ENCODE results near the gene HTR4.
"Not testable (repeated sequence)": the region's sequence is repeated elsewhere in the genome, so short reads cannot be mapped to it uniquely, and the experiment has no call there.

HTR4 gene, protein sequence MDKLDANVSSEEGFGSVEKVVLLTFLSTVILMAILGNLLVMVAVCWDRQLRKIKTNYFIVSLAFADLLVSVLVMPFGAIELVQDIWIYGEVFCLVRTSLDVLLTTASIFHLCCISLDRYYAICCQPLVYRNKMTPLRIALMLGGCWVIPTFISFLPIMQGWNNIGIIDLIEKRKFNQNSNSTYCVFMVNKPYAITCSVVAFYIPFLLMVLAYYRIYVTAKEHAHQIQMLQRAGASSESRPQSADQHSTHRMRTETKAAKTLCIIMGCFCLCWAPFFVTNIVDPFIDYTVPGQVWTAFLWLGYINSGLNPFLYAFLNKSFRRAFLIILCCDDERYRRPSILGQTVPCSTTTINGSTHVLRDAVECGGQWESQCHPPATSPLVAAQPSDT

DNA sequence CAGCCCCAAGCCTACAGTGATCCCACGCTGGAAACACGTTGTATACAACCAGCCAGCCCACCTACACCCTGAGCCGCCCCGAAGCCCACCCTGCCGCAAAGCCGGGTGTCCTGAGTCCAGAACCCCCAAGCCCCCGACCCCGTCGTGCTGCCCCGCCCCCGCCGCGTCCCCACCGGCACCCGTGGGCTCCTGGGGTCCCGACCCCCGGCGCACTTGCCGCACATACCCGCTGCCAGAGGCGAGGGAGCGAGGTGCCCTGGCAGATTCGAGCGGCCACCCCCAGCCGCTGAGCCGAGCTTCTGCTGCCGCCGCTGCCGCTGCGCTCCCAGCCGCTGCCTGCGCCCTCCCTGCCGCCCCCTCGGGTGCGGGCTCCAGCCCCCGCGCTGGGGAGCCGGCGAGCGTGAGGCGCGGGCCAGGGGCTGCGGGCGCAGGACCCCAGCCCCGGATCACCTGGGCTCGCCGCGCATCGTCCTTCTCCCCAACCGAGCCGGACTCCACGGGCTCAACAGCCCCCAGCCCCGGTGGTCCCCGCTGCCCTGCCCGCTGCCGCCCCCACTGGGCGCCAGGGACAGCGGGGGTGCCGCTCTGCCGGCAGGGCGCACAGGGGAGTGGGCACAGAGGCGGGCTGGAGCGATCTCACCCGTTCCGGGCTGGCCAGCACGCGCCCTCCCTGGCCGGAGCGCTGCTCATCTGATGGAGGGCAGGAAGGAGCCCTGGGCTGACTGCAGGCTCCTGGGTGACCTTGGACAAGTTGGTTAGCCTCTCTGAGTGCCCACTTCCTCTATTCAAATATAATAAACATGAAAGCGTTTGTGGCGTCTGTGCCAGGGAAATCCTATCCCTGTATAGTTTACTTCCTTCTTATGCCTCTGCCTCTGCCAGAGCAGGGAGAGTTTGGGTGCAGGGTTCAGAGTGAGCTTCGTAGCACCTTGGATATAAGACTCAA is at the start of gene HTR4:
TSS of gene HTR4 (minus strand) at position 692 of the 946 bp plus-strand sequence. CDS start 17,513 bp downstream, outside the sequence.
- no peak for DNase-seq

- DNase-seq = no peak
Measured at GRCh38 chr5:148702019-148702596, 47.8 kb upstream of the HTR4 start.

- DNase-seq = no peak
Measured at GRCh38 chr5:148699028-148699427, 44.7 kb upstream of the HTR4 start.

- no peak for DNase-seq
Measured at GRCh38 chr5:148697809-148698196, 43.5 kb upstream of the HTR4 start.

DNA sequence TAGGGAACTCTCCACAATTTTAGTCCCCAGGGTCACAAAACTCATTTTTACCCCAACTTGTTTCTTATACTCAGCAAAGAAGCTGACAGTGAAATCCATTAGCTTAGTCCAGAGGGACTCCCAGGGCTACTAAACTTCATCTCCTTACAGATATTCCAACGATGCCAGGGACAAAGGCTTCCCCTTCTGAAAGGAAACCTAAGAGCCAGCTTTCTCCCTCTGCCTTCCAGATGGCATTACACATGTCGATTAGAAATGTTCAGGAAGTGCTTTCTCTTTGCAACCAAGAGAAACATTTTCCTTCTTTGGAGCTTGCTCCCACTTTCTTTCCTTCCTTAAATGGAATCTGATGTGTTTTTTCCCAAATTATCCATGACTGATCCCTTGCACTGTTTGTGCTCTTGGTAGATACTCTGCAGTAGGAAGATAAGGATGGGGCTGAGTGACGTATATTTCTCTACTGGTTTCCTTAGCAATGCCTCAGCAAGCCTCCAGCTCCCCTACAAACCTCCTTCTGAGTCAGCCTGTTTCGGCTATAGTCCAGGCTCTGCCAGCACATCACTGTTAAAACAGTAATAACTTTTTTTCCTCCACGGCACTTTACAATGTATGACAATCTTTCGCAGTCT is 43.0 kb upstream of the HTR4 start:
- no peak for DNase-seq

DNA sequence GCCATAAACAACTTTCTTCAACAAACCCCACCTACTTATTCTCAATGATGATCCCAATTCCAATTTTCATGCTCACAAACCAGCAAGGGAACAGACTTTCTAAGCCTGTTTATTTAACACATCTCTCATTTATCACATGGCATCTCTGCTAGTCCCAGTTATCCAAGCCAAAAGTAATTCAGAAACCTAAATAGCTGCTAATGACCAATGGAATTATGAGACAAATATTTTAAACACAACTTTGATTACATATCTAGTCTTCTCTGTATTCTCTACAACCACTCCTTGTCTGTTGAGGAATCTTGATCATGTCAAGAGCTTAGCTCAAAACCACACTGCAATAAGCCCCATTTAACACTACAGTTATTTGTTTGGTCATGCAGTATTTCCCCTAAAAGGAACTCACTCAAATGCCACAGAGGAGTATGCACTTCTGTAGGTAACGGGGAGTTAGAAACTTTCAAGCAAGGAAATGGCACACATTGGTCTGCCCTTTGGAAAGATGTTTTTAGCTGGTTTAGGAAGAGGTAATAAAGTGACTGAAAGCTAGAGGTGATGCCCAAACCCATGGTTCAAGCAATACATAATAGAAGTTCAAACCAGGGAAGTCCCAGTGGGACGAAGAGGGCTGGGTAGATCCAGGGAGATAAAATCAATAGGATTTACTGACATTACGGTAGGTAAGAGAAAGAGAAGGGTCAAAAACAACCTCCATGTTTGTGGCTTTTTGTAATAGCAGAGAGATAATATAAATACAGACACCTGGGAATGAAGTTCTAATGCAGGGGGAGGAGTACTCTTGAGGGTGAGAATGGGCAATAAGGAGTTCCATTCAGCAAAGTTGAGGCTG is 42.1 kb upstream of the HTR4 start:
- DNase-seq = no peak

GRCh38 chr5:148690945-148691344 is 36.6 kb upstream of the HTR4 start:
- DNase-seq = no peak

DNA sequence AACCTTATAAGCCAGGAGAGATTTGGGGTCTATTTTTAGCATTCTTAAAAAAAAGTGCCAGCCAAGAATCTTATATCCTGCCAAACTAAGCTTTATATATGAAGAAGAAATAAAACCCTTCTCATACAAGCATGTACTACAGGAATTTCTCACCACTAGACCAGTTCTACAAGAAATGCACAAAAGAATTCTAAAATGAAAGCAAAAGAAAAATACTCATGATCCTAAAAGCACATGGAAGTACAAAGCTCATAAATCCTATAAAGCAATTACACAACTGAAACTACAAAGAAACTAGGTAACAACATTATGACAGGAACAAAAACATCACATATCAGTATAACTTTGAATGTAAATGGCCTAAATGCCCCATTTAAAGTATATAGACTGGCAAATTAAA is 34.5 kb upstream of the HTR4 start:
- DNase-seq = no peak

DNA sequence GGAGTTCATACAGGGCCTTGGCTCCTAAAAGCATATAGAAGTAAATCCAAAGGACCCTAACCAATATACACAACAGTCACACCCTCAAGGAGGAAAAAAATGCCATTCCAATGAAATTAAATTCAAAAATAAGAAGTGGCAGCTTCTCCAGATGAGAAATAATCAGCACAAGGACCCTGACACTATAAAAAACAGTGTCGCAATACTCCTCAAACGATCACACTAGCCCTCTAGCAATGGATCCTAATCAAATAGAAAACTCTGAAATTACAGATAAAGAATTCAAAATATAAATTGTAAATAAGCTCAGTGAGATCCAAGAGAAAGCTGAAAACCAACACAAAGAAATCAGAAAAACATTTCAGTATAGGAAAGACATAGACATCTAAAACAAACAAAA is 33.5 kb upstream of the HTR4 start:
- DNase-seq = no peak

- no peak for DNase-seq
Measured at GRCh38 chr5:148687427-148687826, 33.1 kb upstream of the HTR4 start.

DNA sequence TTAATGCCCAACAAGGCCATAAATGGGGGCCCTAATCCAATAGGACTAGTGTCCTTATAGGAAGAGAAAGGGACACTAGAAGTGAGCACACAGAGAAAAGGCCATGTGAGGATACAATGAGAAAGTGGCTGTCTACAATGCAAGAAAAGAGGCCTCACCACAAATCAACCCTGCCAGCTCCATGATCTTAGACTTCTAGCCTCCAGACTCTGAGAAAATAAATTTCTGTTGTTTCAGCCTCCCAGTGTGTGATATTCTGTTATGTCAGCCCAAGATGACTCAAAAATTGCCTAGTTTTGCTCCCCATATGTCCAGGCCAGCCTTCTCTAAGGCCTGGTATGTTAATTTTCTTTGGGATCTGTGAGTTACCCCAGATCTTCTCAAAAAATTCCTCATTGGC is 32.3 kb upstream of the HTR4 start:
- no peak for DNase-seq

GRCh38 chr5:148685520-148686134 is 31.3 kb upstream of the HTR4 start:
- no peak for DNase-seq

DNA sequence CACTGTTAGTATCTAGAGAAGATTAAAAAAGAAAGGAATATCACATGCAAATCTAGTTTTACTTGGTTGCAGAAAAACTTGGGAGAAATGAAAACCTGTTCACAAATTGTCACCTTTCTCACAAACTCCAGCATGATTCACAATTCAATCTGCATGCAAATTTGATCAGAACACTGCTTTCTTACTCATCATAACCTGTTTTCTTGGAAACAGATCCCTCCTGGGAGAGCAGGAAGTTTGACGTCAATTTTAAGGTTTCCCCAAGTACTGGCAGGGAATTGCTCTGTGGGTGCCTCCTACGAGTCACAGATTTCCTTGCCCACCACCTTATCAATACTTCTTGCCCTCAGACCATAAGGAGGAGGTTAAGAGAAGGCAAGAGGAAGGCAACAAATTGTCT is 30.2 kb upstream of the HTR4 start:
- DNase-seq = no peak

- no peak for DNase-seq
Measured at GRCh38 chr5:148683651-148684050, 29.3 kb upstream of the HTR4 start.

DNA sequence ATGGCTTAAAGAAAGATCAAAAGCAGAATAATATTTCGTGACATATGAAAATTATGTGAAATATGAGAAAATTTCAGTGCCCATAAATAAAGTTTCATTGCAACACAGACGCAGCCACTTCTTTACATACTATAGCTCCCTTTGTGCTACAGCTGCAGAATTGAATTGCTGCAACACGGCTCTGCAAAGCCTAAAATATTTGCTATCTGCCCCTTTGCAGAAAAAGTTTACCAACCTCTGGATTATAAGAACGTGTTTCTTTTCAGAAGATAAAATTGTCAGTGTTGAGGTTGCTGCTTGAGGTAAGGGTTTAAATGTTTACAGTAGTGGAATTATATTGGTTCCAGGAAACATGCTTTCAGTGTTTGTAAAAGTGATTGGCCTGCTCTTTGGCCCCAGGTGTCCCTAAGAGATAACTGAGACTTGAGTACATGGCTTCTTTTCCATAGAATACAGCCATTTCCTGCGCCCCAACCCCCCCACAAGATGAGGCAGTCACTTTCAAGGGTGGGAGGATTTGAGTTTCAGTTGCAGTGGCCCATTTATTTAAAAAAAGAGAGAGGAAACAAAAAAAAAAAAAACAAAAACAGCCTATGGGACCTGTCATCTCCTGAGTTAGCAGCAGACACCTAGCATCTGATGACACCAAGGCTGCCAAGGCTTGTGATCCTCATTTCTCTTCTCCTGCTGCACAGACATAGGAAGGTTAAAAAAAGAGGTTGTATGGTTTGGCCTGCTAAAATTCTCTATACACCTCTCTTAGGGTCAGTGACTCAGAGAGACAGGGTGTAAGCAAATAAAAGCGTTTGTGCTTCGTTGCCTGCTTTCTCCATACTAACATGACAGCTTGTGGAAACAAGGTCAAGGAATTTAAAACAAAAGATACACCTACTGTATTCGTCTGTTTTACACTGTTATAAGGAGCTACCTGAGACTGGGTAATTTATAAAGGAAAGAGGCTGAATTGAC is 28.0 kb upstream of the HTR4 start:
- DNase-seq = no peak

DNA sequence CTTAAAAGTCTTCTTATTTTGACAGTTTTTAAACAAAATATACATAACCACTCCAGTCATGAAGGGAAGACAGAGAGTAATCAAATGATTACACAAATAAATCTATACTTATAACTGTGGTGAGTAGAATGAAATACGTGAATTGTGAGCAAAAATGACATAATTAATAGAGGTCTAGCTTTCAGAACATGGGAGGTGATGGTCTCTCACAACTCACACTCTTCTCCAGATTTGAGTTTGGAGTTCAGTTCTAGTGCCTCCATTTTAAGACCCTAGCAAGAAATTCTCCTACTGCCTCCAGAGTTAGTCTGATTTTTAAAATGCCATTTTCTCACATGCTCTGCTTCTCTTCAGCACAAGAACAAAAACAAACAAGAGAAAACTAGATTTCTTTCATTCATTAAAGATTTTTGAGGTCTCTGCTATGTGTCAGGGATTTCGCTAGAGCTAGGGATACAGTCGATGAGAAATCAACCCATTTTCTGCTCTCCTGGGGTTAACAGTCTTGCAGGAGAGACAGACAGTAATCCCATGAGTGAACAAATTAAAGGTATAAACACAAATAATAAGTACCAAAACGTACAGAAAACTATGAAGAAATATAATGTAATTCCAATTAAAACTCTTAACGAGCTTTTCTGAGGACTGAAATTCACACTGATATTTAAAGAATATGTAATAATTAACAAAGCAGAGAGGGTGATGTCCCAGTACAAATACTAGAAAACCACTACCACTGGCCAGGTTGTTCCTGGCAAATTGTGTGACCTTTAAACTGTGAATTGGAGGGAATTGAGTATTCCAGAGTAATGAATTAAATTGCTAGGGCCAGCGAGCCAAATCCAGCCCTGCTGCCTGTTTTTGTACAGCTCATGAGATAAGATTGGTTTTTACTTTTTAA is 27.1 kb upstream of the HTR4 start:
- DNase-seq = no peak

DNA sequence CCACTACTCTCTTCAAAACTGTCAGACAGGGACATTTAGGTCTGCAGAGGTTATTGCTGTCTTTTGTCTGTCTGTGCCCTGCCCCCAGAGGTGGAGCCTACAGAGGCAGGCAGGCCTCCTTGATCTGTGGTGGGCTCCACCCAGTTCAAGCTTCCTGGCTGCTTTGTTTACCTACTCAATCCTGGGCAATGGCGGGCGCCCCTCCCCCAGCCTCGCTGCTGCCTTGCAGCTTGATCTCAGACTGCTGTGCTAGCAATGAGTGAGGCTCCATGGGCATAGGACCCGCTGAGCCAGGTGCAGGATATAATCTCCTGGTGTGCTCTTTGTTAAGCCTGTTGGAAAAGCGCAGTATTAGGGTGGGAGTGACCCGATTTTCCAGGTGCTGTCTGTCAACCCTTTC is 19.4 kb upstream of the HTR4 start:
- DNase-seq = not testable (repeated sequence)

- no peak for DNase-seq
Measured at GRCh38 chr5:148666353-148666752, 12.0 kb upstream of the HTR4 start.

GRCh38 chr5:148665431-148665830 is 11.1 kb upstream of the HTR4 start:
- no peak for DNase-seq
